Ishikawa (cell line): ENCODE data around the gene VWA3B.

ENCODE experiments used
- CEBPB ChIP-seq: IDR thresholded peaks from 2 replicates; pipeline ENCODE4 v1.6.1; 2012
- CREB1 ChIP-seq: IDR thresholded peaks from 2 replicates; pipeline ENCODE4 v1.6.1; 2012; ENCODE audit warnings: low read depth
- FOXM1 ChIP-seq: IDR thresholded peaks from 2 replicates; pipeline ENCODE4 v1.6.1; 2012; ENCODE audit warnings: low read depth, borderline replicate concordance
- MAX ChIP-seq: IDR thresholded peaks from 2 replicates; pipeline ENCODE4 v1.6.1; 2012
- NFIC ChIP-seq: IDR thresholded peaks from 2 replicates; pipeline ENCODE4 v1.6.1; 2012
- TAF1 ChIP-seq: IDR thresholded peaks from 2 replicates; pipeline ENCODE4 v1.6.1; 2012; ENCODE audit warnings: low read depth, mild to moderate bottlenecking
- USF1 ChIP-seq: IDR thresholded peaks from 2 replicates; pipeline ENCODE4 v1.6.1; 2012
- YY1 ChIP-seq: IDR thresholded peaks from 2 replicates; pipeline ENCODE4 v1.6.1; 2012; ENCODE audit warnings: low read depth
- TF ChIP-seq, protein P1 (sequence below): IDR thresholded peaks from 2 replicates; pipeline ENCODE4 v1.6.1; 2012; ENCODE audit warnings: low read depth, mild to moderate bottlenecking

- TF ChIP-seq NFIC (no peak), CEBPB (no peak), CREB1 (no peak), USF1 (no peak), MAX (no peak), FOXM1 (no peak), TAF1 (no peak), YY1 (no peak)
- TF ChIP-seq, protein P1, sequence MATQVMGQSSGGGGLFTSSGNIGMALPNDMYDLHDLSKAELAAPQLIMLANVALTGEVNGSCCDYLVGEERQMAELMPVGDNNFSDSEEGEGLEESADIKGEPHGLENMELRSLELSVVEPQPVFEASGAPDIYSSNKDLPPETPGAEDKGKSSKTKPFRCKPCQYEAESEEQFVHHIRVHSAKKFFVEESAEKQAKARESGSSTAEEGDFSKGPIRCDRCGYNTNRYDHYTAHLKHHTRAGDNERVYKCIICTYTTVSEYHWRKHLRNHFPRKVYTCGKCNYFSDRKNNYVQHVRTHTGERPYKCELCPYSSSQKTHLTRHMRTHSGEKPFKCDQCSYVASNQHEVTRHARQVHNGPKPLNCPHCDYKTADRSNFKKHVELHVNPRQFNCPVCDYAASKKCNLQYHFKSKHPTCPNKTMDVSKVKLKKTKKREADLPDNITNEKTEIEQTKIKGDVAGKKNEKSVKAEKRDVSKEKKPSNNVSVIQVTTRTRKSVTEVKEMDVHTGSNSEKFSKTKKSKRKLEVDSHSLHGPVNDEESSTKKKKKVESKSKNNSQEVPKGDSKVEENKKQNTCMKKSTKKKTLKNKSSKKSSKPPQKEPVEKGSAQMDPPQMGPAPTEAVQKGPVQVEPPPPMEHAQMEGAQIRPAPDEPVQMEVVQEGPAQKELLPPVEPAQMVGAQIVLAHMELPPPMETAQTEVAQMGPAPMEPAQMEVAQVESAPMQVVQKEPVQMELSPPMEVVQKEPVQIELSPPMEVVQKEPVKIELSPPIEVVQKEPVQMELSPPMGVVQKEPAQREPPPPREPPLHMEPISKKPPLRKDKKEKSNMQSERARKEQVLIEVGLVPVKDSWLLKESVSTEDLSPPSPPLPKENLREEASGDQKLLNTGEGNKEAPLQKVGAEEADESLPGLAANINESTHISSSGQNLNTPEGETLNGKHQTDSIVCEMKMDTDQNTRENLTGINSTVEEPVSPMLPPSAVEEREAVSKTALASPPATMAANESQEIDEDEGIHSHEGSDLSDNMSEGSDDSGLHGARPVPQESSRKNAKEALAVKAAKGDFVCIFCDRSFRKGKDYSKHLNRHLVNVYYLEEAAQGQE = no peak
These were observed 221.6 kb downstream of the VWA3B start for GRCh38 chr2:98308532-98308931.
